GM12801 (cell line): Measurements from ENCODE around the gene SLC4A4.

ENCODE experiments used
- TF ChIP-seq, protein P1 (sequence below): IDR thresholded peaks from one replicate; pipeline ENCODE4 v1.5.1; 2011; ENCODE audit warnings: control low read depth; ENCODE audit not compliant: insufficient read length; ENCODE audit errors: extremely low read depth

Gene SLC4A4

DNA sequence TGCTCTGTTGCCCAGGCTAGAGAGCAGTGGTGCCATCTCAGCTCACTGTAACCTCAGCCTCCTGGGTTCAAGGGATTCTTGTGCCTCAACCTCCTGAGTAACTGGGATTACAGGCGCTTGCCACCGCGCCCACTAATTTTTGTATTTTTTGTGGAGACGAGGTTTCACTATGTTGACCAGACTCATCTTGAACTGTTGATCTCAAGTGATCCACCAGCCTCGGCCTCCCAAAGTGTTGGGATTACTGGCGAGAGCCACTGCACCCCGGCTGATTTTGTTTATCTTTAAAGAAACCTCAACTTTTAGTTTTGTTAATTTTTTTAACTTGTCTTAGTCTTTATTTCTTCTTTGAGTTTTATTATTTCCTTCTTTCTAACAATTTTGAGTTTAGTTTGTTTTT, 163.2 kb downstream of the SLC4A4 start:
- TF ChIP-seq, protein P1, sequence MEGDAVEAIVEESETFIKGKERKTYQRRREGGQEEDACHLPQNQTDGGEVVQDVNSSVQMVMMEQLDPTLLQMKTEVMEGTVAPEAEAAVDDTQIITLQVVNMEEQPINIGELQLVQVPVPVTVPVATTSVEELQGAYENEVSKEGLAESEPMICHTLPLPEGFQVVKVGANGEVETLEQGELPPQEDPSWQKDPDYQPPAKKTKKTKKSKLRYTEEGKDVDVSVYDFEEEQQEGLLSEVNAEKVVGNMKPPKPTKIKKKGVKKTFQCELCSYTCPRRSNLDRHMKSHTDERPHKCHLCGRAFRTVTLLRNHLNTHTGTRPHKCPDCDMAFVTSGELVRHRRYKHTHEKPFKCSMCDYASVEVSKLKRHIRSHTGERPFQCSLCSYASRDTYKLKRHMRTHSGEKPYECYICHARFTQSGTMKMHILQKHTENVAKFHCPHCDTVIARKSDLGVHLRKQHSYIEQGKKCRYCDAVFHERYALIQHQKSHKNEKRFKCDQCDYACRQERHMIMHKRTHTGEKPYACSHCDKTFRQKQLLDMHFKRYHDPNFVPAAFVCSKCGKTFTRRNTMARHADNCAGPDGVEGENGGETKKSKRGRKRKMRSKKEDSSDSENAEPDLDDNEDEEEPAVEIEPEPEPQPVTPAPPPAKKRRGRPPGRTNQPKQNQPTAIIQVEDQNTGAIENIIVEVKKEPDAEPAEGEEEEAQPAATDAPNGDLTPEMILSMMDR: no peak

DNA sequence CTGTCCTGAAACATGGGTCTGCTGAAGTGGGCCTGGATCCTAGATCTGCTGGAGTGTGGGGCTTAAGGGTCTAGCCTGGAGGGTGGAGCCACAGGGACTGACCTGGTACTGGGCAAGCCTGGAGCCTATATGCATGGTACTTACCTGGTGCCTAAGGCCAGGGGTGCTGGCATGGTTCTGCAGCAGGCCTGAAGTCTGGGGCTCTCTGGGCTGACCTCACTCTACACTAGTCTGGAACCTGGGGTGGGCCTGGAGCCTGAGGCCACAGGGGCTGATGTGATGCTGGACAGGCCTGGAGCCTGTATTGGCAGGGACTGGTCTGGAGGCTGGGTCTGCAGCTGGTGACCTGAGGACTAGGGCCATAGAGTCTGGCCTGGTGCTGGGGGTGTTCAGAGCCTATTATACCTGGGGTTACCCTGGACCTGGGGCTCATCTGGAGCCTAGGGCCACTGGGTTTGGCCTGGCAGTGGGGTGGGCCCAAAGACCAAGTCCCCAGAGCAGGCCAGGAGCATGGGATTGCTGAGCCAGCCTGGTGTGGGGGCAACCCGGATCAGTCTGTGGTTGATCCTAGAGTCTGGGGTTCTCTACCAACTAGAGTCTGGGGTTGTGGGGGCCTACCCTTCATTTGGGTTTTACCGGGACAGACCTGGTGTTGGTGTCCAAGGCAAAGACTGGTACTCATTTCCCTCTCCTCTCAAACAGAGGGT, 179.6 kb downstream of the SLC4A4 start:
- TF ChIP-seq, protein P1: no peak

DNA sequence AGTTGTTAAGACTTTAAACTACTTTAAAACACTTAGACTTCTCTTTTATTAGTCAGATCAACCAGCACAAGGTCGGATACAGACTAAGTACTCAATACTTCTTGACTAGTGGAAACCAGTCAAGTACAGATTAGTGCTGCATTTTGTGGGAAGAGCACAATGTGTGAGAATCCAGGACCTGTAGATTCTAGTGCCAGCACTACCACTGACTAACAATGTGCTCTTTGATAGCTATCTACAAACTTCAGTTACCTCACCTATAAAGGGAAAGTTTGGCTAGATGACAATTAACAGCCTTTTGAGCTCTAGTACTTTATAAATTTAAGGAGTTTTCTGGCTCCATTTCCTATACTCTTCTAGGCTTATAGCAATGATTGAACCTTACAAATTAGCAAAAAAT, 181.5 kb downstream of the SLC4A4 start:
- TF ChIP-seq, protein P1: no peak

DNA sequence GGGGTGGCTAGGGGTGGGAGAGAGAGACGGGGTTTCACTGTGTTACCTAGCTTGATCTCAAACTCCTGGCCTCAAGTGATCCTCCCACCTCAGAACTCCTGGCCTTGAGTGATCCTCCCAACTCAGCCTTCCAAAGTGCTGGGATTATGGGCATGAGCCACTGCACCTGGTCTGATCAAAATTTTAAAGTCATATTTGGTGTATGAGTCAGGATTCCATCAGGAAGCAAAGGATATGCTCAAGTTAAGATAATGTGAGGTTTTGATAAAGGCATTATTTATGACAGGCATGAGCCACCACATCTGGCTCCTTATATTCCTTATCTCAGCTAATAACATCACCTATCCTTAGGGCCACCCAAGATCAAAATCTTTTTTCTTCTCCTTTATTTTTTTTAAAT, 182.0 kb downstream of the SLC4A4 start:
- TF ChIP-seq, protein P1: no peak

DNA sequence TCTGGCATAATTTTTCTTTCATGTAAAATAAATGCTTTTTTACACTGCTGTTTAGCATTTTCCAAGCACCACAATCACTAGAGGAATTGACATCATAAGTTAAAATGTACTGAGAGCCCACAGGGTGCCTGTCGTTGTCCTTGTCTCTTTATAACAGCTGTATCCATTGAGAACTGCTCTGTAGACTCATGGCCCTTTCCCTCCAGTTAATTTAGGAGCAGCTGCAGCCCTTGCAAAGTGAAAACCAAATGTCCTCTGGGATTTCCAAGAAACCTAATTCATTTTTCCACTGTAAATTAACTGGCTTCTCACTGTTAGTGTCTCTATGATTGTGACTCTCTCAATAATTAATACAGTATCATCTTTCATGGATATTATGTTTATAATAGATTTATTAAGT, 185.9 kb downstream of the SLC4A4 start:
- TF ChIP-seq, protein P1: no peak

DNA sequence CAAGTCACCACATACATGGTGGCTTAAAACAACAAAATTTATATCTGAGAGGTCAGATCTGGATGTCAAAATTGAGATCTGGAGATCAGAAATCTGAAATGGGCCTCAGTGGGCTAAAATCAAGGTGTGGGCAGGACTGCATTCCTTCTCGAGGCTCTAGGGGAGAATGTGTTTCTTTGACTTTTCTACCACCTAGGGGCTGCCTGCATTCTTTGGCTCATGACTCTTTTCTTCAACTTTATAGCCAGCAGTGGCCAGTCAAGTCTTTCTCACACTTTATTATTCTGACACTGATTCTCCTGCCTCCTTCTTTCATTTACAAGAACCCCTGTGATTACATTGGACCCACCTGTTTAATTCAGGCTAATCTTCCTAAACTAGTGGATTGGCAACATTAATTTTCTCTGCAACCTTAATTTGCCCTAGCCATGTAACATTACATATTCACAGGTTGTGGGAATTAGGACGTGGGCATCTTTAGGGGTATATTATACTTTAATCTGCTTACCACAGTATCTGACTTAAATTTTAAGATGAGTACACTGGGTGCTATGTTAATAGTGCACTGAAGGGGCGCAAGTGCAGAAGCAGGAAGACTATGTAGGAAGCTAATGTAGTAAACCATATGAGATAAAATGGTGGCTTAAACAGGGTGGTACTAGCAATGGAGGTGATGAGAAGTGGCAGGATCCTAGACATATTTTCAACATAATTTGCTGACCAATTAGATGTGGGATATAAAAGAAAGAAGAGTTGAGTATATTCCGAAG, 188.0 kb downstream of the SLC4A4 start:
- TF ChIP-seq, protein P1: no peak

DNA sequence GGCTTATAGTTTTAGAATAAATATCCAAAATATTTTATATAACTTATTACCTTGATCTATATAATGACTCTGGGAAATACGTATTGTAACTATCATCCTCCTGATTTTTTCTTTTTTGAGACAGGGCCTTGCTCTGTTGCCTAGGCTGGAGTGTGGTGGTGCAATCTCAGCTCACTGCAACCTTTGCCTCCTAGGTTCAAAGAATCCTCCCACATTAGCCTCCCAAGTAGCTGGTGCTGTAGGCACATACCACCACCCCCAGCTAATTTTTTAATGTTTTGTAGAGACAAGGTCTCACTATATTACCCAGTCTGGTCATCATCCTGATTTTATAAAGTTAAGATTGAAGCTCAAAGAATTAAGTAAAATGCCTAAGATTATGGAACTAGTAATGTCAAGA, 193.6 kb downstream of the SLC4A4 start:
- TF ChIP-seq, protein P1: no peak
